Measurements from ENCODE around the gene LEF1.
A peak's percentile ranks its signal among the peaks of the same experiment; 100 is the strongest.

LEF1 gene

GRCh38 chr4:108146819-108147218 lies 21.9 kb downstream of the LEF1 start:
- DNase-seq (ENCODE audit: low read depth), result no peak

- DNase-seq (ENCODE audit: low read depth), result no peak
Observed at GRCh38 chr4:108146336-108146735, 22.4 kb downstream of the LEF1 start.

GRCh38 chr4:108144451-108144850 lies 24.3 kb downstream of the LEF1 start:
- no peak for DNase-seq (ENCODE audit: low read depth)

- no peak for DNase-seq (ENCODE audit: low read depth)
Observed at GRCh38 chr4:108143515-108143914, 25.2 kb downstream of the LEF1 start.

- no peak for DNase-seq (ENCODE audit: low read depth)
Observed at GRCh38 chr4:108142870-108143269, 25.9 kb downstream of the LEF1 start.

- DNase-seq (ENCODE audit: low read depth), result no peak
Observed at GRCh38 chr4:108141213-108141950, 27.4 kb downstream of the LEF1 start.

GRCh38 chr4:108140328-108140727 lies 28.4 kb downstream of the LEF1 start:
- no peak for DNase-seq (ENCODE audit: low read depth)

- DNase-seq (ENCODE audit: low read depth), result no peak
Observed at GRCh38 chr4:108139089-108139488, 29.6 kb downstream of the LEF1 start.

- no peak for DNase-seq (ENCODE audit: low read depth)
Observed at GRCh38 chr4:108135549-108136209, 33.1 kb downstream of the LEF1 start.

- no peak for DNase-seq (ENCODE audit: low read depth)
Observed at GRCh38 chr4:108130955-108131354, 37.8 kb downstream of the LEF1 start.

GRCh38 chr4:108129196-108129595 lies 39.5 kb downstream of the LEF1 start:
- no peak for DNase-seq (ENCODE audit: low read depth)

GRCh38 chr4:108126806-108127205 lies 41.9 kb downstream of the LEF1 start:
- no peak for DNase-seq (ENCODE audit: low read depth)

GRCh38 chr4:108120789-108121188 lies 47.9 kb downstream of the LEF1 start:
- no peak for DNase-seq (ENCODE audit: low read depth)

- DNase-seq (ENCODE audit: low read depth), result no peak
Observed at GRCh38 chr4:108119199-108119800, 49.4 kb downstream of the LEF1 start.

- no peak for DNase-seq (ENCODE audit: low read depth)
Observed at GRCh38 chr4:108118505-108118904, 50.2 kb downstream of the LEF1 start.

GRCh38 chr4:108117418-108118182 lies 51.1 kb downstream of the LEF1 start:
- DNase-seq (ENCODE audit: low read depth), result no peak

- no peak for DNase-seq (ENCODE audit: low read depth)
Observed at GRCh38 chr4:108116423-108117168, 52.1 kb downstream of the LEF1 start.

GRCh38 chr4:108115168-108115526 lies 53.6 kb downstream of the LEF1 start:
- DNase-seq (ENCODE audit: low read depth), result no peak

GRCh38 chr4:108114503-108114902 lies 54.2 kb downstream of the LEF1 start:
- no peak for DNase-seq (ENCODE audit: low read depth)

GRCh38 chr4:108113229-108113628 lies 55.5 kb downstream of the LEF1 start:
- DNase-seq (ENCODE audit: low read depth), result peak; percentile 34

- no peak for DNase-seq (ENCODE audit: low read depth)
Observed at GRCh38 chr4:108111781-108112180, 57.0 kb downstream of the LEF1 start.

- DNase-seq (ENCODE audit: low read depth), result no peak
Observed at GRCh38 chr4:108110450-108110849, 58.3 kb downstream of the LEF1 start.

All from activated gamma-delta T cell treated with anti-CD3 and anti-CD28 coated beads, Interleukin-2, amount 50 U/mL, for 16 hours (primary cell).